Measurements from ENCODE around the gene DTNBP1.

GRCh38 chr6:15505463-15505918, 157.3 kb downstream of the DTNBP1 start:
- TF ChIP-seq POLR2A (IDR thresholded peaks at IDR 0.05; ENCODE audit: low read depth, low read length) (no peak), EZH2 (IDR thresholded peaks at IDR 0.05; ENCODE audit: borderline replicate concordance, low read depth, low read length, severe bottlenecking) (no peak), POLR2AphosphoS5 (IDR thresholded peaks at IDR 0.05; ENCODE audit: insufficient read depth, low read depth, low read length) (no peak), JUN (IDR thresholded peaks at IDR 0.05; ENCODE audit: borderline replicate concordance, insufficient read depth, insufficient read length, low read depth) (no peak), MYC (IDR thresholded peaks at IDR 0.05; ENCODE audit: low read depth, low read length) (no peak)
- TF ChIP-seq, protein P1, sequence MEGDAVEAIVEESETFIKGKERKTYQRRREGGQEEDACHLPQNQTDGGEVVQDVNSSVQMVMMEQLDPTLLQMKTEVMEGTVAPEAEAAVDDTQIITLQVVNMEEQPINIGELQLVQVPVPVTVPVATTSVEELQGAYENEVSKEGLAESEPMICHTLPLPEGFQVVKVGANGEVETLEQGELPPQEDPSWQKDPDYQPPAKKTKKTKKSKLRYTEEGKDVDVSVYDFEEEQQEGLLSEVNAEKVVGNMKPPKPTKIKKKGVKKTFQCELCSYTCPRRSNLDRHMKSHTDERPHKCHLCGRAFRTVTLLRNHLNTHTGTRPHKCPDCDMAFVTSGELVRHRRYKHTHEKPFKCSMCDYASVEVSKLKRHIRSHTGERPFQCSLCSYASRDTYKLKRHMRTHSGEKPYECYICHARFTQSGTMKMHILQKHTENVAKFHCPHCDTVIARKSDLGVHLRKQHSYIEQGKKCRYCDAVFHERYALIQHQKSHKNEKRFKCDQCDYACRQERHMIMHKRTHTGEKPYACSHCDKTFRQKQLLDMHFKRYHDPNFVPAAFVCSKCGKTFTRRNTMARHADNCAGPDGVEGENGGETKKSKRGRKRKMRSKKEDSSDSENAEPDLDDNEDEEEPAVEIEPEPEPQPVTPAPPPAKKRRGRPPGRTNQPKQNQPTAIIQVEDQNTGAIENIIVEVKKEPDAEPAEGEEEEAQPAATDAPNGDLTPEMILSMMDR (IDR thresholded peaks at IDR 0.05; ENCODE audit: extremely low read depth in 1 of 2, insufficient read depth in 1 of 2, low read depth in 1 of 2, low read length in 2 of 2) = no peak
